T-helper 2 cell treated with Interferon-gamma antibody and Interleukin-4, amounts not matched to agents 5 μg/mL and 100 μg/mL, for 36 hours (primary cell): Measurements from ENCODE around the gene DLG1.

ENCODE experiments used
- DNase-seq: peaks from one replicate; pipeline ENCODE4 v3.0.0; 2021; ENCODE audit warnings: low spot score
- H3K27ac Mint-ChIP-seq: one replicate; pipeline ENCODE4 v1.8.0; 2021; ENCODE audit warnings: mild to moderate bottlenecking, mixed read lengths
- H3K27me3 Mint-ChIP-seq: one replicate; pipeline ENCODE4 v1.8.0; 2021; ENCODE audit warnings: low read depth, mixed read lengths
- H3K36me3 Mint-ChIP-seq: one replicate; pipeline ENCODE4 v1.8.0; 2021; ENCODE audit warnings: low read depth, mixed read lengths
- H3K4me1 Mint-ChIP-seq: one replicate; pipeline ENCODE4 v1.8.0; 2021; ENCODE audit warnings: low read depth, mixed read lengths
- H3K4me3 Mint-ChIP-seq: one replicate; pipeline ENCODE4 v1.8.0; 2022; ENCODE audit warnings: mild to moderate bottlenecking, moderate library complexity, mixed read lengths
- H3K9me3 Mint-ChIP-seq: one replicate; pipeline ENCODE4 v1.8.0; 2021; ENCODE audit warnings: mixed read lengths

Gene DLG1

DNA sequence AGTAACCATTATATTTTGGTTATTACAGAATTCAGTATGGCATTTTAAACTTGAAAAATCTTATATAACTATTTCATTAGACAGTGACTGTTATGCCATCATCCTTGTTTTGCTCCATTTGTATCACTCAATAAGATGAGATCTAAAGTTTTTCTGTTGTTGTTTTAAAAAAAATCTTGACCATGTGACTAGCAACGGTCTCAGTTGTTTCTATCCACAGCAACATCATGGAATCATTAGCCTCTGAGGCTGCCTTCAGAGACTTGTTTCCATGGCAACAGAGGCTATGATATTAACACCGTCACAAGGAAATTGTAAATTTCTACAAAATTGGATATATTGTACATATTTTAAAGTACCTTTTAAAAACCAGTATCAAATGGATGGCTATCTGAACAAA is 129.8 kb downstream of the DLG1 start:
- DNase-seq: no peak
- Mint-ChIP-seq H3K4me1 (peaks cover 8% of the 10 kb centered on the region), H3K27ac (no peak overlapping the region), H3K36me3 (peaks cover 4% of the 10 kb centered on the region), H3K27me3 (no peaks in the 10 kb centered on the region), H3K9me3 (no peaks in the 10 kb centered on the region), H3K4me3 (no peak overlapping the region)

DNA sequence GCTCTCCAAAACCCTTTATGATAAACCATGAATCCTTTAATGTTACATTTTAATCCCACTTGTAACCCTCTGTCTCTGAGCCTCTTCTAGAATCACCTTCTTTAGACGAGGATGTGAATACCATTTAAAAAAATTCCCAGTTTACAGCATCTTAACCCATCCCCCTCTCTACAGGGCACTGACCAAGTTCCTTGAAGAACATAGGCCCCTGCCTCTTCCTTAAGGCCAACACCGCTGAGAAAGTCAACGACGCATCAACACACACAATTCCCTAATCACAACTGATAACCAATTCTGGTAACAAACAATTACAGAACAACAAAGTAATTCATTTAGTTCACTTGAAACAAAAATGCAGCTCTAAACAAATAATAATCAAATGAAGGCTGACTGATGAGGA is 130.3 kb downstream of the DLG1 start:
- H3K27ac Mint-ChIP-seq: no peak overlapping the region
- H3K4me1 Mint-ChIP-seq: peaks cover 8% of the 10 kb centered on the region

DNA sequence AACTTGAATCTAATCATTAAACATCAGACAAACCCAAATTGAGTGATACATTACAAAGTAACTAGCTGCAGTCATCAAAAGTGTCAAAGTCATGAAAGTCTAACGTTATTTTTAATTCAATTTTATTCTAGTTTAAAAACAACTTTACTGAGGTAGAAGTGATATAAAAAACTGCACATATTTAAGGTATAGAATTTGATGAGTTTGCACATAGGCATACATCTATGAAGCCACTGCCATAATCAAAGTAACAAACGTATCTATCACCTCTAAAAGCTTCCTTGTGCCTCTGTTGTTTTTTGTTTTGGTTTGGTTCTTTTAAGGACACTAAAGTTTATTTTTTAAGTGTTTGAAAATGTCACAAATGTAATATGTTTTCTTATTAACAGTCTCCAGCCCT is 130.9 kb downstream of the DLG1 start:
- Mint-ChIP-seq H3K36me3 (peaks cover 9% of the 10 kb centered on the region), H3K4me3 (no peak overlapping the region), H3K9me3 (no peaks in the 10 kb centered on the region), H3K27ac (no peak overlapping the region), H3K4me1 (peaks cover 6% of the 10 kb centered on the region), H3K27me3 (no peaks in the 10 kb centered on the region)
- no peak for DNase-seq

More for the DNA sequence above, 130.3 kb downstream of the DLG1 start:
- H3K4me3 Mint-ChIP-seq: no peak overlapping the region
- peaks cover 7% of the 10 kb centered on the region for H3K36me3 Mint-ChIP-seq
- no peak for DNase-seq
- no peaks in the 10 kb centered on the region for H3K9me3 Mint-ChIP-seq
- H3K27me3 Mint-ChIP-seq: no peaks in the 10 kb centered on the region

DNA sequence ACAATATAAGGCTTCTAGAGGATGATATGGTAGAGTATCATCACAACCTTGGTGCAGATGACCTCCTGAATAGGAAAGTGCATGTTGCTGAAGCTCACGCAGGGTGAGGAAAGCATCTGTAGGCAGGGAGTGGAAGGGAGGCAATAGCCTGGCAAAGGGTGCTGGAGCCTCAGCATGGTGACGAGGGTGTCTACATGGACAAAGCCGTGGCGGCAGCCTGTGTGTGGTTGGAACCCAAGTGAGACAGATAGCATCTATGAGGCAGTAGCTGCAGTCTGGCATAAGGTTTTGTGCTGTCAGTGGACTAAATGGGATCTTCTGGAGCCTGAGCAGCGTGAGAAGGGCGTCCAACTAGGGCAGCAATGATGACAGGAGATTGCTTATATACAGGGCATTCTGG is 132.5 kb downstream of the DLG1 start:
- Mint-ChIP-seq H3K4me3 (no peak overlapping the region), H3K4me1 (peaks cover 1% of the 10 kb centered on the region), H3K27me3 (no peaks in the 10 kb centered on the region), H3K9me3 (no peaks in the 10 kb centered on the region), H3K27ac (no peak overlapping the region), H3K36me3 (peaks cover 9% of the 10 kb centered on the region)
- DNase-seq: no peak

DNA sequence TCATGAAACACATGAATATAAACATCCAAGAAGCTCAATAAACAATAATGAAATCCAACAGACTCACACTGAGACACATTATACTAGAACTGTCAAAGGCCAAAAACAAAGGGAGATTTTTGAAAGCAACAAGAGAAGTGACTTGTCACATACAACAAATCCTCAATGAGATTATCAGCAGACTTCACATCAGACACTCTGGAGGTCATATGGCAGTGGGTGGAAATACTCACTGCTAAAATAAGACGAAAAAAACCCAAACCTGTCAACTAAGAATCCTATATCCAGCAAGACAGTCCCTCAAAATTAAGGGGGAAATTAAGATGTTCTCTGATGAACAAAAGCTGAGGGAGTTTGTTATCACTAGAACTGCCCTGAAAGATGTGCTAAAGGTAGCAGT is 143.4 kb downstream of the DLG1 start:
- Mint-ChIP-seq H3K4me3 (no peak overlapping the region), H3K27me3 (no peaks in the 10 kb centered on the region), H3K27ac (no peak overlapping the region), H3K4me1 (no peaks in the 10 kb centered on the region), H3K36me3 (peaks cover 36% of the 10 kb centered on the region), H3K9me3 (peaks cover 36% of the 10 kb centered on the region)
- no peak for DNase-seq

DNA sequence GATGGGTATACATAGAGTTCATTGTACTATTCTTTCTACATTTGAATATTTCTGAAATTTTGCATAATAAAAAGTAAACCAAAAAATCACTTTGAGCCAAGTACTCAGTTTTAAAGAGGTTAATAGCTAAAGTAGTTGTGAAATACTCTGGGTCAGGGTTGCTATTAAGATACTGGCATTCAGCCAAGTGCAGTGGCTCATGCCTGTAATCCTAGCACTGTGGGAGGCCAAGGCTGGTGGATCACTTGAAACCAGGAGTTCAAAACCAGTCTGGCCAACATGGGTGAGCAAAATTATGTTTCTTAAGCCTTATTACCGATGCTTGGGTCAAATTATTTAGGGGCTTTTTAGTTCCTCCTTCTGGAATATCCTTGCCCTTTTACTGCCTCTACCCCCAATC is 146.8 kb downstream of the DLG1 start:
- no peak for DNase-seq
- peaks cover 24% of the 10 kb centered on the region for H3K9me3 Mint-ChIP-seq

DNA sequence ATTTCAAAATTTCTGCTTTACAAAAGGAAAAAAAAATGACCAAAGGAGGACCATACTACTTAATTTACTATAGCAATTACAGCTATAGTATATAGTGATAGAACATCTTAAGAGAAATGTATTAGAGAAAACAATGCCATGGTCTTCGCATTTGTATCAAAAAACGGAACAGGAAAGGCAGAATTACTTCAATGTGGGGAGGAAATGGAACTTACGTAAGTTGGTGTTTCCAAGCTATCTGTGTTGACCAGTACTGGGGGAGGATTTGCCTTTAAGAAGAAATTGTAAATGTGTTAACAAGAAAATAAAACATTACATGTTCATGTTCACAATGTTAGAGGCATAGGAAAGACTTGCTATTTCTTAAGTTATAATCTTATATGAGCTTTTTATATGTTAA is 148.9 kb downstream of the DLG1 start:
- no peak for DNase-seq
- Mint-ChIP-seq H3K9me3 (peaks cover 12% of the 10 kb centered on the region), H3K4me1 (peaks cover 2% of the 10 kb centered on the region), H3K4me3 (no peak overlapping the region), H3K36me3 (peaks cover 27% of the 10 kb centered on the region), H3K27ac (no peak overlapping the region), H3K27me3 (no peaks in the 10 kb centered on the region)

More for the DNA sequence above, 146.8 kb downstream of the DLG1 start:
- H3K27ac Mint-ChIP-seq: no peak overlapping the region
- H3K27me3 Mint-ChIP-seq: no peaks in the 10 kb centered on the region
- peaks cover 32% of the 10 kb centered on the region for H3K36me3 Mint-ChIP-seq
- peaks cover 2% of the 10 kb centered on the region for H3K4me1 Mint-ChIP-seq
- H3K4me3 Mint-ChIP-seq: no peak overlapping the region

DNA sequence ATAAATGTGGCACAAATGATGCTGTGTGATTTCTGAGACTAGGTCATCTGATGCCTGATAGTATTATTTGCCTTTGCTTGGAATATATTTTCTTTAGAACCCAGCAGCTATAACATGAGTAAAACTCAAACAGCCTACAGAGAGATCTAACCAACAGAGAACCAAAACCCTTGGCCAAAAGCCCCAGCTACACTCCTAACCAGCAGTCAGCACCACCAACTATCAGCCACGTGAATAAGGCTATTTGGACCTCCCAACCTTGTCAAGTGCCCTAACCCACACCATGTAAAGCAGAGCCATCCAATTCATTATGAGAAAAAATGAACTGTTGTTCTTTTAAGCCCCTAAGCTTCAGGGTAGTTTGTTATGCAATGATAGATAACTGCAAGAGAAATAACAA is 154.2 kb downstream of the DLG1 start:
- no peaks in the 10 kb centered on the region for H3K27me3 Mint-ChIP-seq
- no peak overlapping the region for H3K27ac Mint-ChIP-seq
- no peak overlapping the region for H3K4me3 Mint-ChIP-seq
- peaks cover 2% of the 10 kb centered on the region for H3K4me1 Mint-ChIP-seq
- DNase-seq: no peak
- peaks cover 32% of the 10 kb centered on the region for H3K36me3 Mint-ChIP-seq
- peaks cover 10% of the 10 kb centered on the region for H3K9me3 Mint-ChIP-seq

DNA sequence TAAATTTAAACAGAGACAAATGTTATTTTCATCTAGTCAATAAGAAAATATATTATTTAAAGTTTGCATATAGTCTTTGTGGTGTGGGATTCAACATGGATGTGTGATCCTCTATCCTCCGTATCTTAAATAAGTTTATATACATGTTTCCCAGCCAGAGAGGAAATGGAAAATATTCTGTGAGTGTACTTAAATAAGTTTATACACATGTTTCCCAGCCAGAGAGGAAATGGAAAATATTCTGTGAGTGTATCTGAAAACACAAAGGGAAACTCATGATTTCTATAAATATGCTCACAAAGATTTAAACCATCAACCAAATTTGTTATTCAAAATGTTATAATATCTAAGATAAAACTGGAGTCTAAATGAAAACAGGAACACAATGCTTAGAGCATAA is 158.8 kb downstream of the DLG1 start:
- Mint-ChIP-seq H3K27me3 (no peaks in the 10 kb centered on the region), H3K4me1 (no peaks in the 10 kb centered on the region), H3K4me3 (no peak overlapping the region), H3K9me3 (peaks cover 23% of the 10 kb centered on the region), H3K27ac (no peak overlapping the region), H3K36me3 (peaks cover 42% of the 10 kb centered on the region)
- DNase-seq: no peak

DNA sequence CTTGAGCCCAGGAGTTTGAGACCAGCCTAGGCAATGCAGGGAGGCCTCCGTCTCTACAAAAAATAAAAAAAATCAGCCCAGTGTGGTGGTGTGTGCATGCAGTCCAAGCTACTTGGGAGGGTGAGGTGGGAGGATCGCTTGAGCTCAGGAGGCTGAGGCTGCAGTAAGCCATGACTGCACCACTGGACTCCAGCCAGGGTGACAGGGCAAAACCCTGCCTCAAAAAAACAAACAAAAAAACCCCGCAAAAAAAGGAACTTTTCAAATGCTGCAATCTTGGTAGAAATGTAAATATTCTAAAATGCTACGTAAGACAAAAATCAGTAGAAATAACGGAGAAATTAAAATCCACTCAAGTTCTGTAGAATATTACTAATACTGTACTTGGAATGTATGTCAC is 160.7 kb downstream of the DLG1 start:
- DNase-seq: no peak
- peaks cover 35% of the 10 kb centered on the region for H3K9me3 Mint-ChIP-seq
- no peaks in the 10 kb centered on the region for H3K27me3 Mint-ChIP-seq
- no peak overlapping the region for H3K4me3 Mint-ChIP-seq
- no peak overlapping the region for H3K27ac Mint-ChIP-seq
- peaks cover 54% of the 10 kb centered on the region for H3K36me3 Mint-ChIP-seq
- H3K4me1 Mint-ChIP-seq: no peaks in the 10 kb centered on the region

DNA sequence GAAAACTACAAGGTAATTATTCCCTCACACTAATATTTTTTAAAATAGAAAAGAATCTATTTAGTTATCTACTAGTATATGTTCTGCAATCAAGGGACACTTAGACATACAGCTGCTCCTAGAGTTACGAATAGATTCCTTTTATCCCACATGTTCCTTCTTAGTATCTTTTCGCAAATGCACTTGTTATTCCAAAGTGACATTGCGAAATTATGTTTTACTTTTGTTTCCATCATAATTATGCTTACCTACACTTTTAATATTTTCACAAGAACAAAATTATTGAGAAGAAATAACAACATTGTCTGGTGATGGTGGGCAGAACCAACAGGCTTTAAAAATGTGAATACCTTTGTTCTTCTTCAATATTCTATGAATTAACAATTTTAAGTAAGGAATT is 161.7 kb downstream of the DLG1 start:
- H3K27me3 Mint-ChIP-seq: no peaks in the 10 kb centered on the region

DNA sequence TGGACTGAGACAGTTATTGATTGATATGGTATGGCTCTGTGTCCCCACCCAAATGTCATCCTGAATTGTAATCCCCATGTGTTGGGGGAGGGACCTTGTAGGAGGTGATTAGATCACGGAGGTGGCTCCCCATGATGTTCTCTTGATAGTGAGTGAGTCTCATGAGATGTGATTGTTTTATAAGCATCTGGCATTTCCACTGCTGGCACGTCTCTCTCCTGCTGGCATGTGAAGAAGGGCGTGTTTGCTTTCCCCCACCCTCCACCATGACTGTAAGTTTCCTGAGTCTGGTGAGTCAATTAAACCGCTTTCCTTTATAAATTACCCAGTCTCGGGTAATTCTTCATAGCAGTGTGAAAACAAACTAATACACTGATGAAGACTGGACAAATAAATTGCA is 163.2 kb downstream of the DLG1 start:
- peaks cover 53% of the 10 kb centered on the region for H3K36me3 Mint-ChIP-seq
- no peaks in the 10 kb centered on the region for H3K4me1 Mint-ChIP-seq
- no peak overlapping the region for H3K4me3 Mint-ChIP-seq
- peaks cover 35% of the 10 kb centered on the region for H3K9me3 Mint-ChIP-seq
- H3K27ac Mint-ChIP-seq: no peak overlapping the region
- no peaks in the 10 kb centered on the region for H3K27me3 Mint-ChIP-seq
- no peak for DNase-seq

More for the DNA sequence above, 161.7 kb downstream of the DLG1 start:
- H3K4me3 Mint-ChIP-seq: no peak overlapping the region
- no peak for DNase-seq
- H3K4me1 Mint-ChIP-seq: no peaks in the 10 kb centered on the region
- no peak overlapping the region for H3K27ac Mint-ChIP-seq
- peaks cover 56% of the 10 kb centered on the region for H3K36me3 Mint-ChIP-seq
- H3K9me3 Mint-ChIP-seq: peaks cover 35% of the 10 kb centered on the region

DNA sequence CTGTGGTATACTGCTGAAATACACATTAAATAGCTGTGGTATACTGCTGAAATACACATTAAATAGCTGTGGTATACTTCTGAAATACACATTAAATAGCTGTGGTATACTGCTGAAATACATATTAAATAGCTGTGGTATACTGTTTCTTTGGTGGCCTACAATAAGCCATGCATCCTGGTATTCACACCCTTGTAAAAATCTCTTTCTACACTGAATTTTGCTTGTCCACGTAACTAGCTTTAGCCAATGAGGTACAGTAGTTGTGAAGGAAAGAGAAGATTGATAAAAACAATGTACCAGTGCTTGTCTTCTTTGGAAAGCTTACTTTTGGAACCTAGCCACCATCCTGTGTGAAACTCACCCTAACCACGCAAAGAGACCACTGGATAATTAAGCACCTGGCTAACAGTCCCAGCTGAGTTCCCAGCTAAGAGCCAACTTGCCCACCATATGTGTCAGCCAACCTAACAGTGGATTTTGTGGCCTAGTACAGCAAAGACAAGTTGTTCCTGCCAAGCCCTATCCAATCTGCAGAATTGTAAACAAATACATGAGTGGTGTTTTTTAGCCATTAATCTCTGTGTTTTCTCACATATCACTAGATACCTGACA is 165.4 kb downstream of the DLG1 start:
- no peak overlapping the region for H3K4me3 Mint-ChIP-seq
- no peak for DNase-seq
- peaks cover 51% of the 10 kb centered on the region for H3K36me3 Mint-ChIP-seq
- no peaks in the 10 kb centered on the region for H3K27me3 Mint-ChIP-seq
- H3K27ac Mint-ChIP-seq: no peak overlapping the region
- peaks cover 2% of the 10 kb centered on the region for H3K4me1 Mint-ChIP-seq
- H3K9me3 Mint-ChIP-seq: peaks cover 35% of the 10 kb centered on the region

DNA sequence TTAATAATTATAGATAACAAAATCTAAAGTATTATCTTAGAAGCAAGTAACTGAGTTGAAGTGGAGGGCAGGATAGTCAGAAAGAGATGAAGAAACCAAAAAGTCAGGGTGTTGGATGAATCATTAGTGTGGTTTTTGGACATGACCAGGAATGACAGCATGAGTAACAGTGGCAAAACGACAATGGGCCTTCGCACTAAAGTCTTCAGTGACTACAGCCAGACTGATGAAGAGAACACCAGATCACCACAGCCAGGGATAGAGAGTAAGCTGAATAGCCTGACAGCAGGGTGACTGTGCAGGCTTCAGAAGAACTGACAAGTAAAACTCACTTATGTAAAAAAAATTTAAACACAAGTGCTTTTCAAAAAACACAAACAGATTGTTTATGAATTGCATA is 172.8 kb downstream of the DLG1 start:
- Mint-ChIP-seq H3K9me3 (no peaks in the 10 kb centered on the region), H3K36me3 (peaks cover 7% of the 10 kb centered on the region), H3K4me3 (no peak overlapping the region), H3K4me1 (peaks cover 4% of the 10 kb centered on the region), H3K27ac (no peak overlapping the region), H3K27me3 (no peaks in the 10 kb centered on the region)
- DNase-seq: no peak

DNA sequence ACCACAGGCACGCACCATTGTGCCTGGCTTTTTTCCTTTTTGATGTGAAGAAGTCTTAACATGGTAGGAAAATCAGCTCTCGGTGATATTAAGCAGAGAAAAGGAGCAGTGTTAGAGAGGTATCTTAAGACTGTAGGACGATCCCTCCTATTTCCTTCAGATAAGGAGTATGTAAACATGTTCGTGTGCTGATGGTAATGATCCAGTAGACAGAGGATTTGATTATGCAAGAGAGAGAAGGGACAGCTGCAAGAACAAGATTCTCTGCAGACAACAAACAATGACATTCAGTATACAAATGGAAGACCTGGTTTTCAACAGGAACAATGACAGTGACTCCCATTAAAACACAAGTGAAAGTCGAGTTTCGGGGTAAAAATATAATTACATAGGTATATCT is 173.7 kb downstream of the DLG1 start:
- no peak overlapping the region for H3K27ac Mint-ChIP-seq

More for the DNA sequence above, 173.7 kb downstream of the DLG1 start:
- peaks cover 7% of the 10 kb centered on the region for H3K36me3 Mint-ChIP-seq
- no peaks in the 10 kb centered on the region for H3K9me3 Mint-ChIP-seq
- H3K27me3 Mint-ChIP-seq: no peaks in the 10 kb centered on the region
- H3K4me3 Mint-ChIP-seq: no peak overlapping the region
- peaks cover 4% of the 10 kb centered on the region for H3K4me1 Mint-ChIP-seq
- DNase-seq: no peak
